GM21447 (cell line): ENCODE data around the gene HRG.

Source experiments
- ATAC-seq: cut with Tn5 transposase; IDR thresholded peaks from one replicate; pipeline ENCODE4 v1.9.1; 2021; ENCODE audit not compliant: unreplicated experiment

Gene HRG

GRCh38 chr3:186724911-186725310 lies 59.1 kb downstream of the HRG start:
- ATAC-seq: no peak
